GM10248 (cell line): ENCODE results near the gene USP35.

Source experiments
- CTCF ChIA-PET: fragments of 300-600 bp; sonication (Branson Sonifier 250); formaldehyde crosslinking; extraction: SDS; loops from one replicate; lab custom pipeline; 2021; ENCODE audit warnings: antibody characterized with exemption; lab: Yijun Ruan, JAX
- POLR2A ChIA-PET: fragments of 350-650 bp; sonication (Branson Sonifier 250); formaldehyde crosslinking; extraction: SDS; loops from one replicate; lab custom pipeline; 2020; ENCODE audit warnings: antibody characterized with exemption; lab: Yijun Ruan, JAX
- DNase-seq: peaks from one replicate; pipeline ENCODE4 v3.0.0; 2012; ENCODE audit errors: extremely low spot score
- TF ChIP-seq, protein P1 (sequence below): IDR thresholded peaks from 2 replicates; pipeline ENCODE4 v1.5.1; 2012; ENCODE audit warnings: mild to moderate bottlenecking, low read depth; ENCODE audit errors: extremely low read depth, missing control alignments, control extremely low read depth

Gene USP35

DNA sequence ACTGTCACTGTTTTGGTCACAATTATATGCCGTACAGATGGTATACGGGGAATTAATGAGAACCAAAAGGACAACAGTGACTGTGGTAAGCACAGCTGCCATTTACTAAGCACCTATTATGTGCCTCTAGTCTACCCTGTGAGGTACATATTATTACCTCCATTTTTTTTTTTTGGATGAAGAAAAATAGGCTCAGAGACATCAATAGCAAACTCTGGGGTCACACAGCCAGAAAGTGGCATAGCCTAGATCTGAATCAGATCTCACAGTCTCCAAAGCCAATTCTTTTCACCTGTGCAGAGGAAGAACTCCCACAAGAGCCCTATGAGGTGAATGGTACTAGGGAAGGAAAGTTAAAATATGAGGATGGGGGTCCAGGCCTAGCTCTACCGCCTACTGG is 68.9 kb downstream of the USP35 start:
- ChIA-PET POLR2A (no interaction called here), CTCF (no interaction called here)
- TF ChIP-seq, protein P1, sequence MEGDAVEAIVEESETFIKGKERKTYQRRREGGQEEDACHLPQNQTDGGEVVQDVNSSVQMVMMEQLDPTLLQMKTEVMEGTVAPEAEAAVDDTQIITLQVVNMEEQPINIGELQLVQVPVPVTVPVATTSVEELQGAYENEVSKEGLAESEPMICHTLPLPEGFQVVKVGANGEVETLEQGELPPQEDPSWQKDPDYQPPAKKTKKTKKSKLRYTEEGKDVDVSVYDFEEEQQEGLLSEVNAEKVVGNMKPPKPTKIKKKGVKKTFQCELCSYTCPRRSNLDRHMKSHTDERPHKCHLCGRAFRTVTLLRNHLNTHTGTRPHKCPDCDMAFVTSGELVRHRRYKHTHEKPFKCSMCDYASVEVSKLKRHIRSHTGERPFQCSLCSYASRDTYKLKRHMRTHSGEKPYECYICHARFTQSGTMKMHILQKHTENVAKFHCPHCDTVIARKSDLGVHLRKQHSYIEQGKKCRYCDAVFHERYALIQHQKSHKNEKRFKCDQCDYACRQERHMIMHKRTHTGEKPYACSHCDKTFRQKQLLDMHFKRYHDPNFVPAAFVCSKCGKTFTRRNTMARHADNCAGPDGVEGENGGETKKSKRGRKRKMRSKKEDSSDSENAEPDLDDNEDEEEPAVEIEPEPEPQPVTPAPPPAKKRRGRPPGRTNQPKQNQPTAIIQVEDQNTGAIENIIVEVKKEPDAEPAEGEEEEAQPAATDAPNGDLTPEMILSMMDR = no peak
- DNase-seq = no peak

DNA sequence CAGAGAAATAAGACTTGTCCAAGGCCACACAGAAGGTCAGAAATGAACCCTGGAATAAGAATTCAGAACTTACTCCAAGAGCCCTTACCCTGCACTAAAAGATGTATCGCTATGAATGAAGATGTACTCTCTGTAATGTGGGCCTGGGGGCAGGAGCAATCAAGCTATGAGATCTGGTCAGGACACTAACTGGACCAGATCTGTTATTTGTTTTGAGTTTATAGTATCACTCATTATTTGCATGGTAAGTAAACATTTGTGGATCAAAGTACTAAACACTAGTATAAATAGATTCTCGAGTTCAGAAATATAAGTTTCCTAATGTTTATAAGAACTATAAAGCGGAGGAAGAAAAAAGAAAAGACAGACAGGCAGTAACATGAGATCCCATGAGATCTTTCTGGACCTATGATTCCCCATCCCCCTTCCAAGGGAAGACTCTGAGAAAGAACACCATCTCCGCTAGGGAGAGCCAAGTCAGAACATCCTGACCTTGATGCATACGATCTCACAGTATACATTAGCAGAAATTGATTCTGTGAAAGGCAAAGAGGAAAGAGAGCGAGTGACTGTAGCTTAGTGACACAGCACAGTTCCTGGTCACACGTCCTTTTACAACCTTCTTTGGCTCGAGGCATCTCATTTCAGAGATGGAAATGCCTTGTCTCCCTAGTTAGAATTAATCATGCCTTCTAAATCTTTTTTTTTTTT is 71.2 kb downstream of the USP35 start:
- ChIA-PET POLR2A (no interaction called here), CTCF (interaction anchor here (0.6 to 1.3 kb wide), 2 partner anchors 9 to 22 kb away, joined by 3 read pairs; no protein-coding TSS in a partner anchor)
- DNase-seq = no peak
- TF ChIP-seq, protein P1 = no peak

DNA sequence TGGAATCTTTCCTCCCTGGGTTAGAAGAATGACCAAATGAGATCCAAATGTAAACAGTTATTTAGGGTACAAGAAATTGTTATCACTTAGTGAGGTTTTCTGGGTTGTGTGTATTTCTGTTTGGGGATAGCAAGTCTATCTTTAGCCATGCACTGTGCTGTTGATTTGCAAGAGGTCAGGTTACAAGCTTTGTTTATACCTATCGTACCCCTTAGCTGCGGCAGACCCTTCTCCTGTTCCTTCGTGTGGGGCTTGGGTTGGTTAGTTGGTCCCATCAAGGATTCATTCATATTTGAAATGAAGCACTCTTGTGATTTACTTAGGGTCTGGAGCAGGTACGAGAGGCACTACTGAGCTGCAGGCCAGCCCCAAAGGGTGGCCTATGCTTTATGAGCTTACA is 72.6 kb downstream of the USP35 start:
- TF ChIP-seq, protein P1 = no peak
- POLR2A ChIA-PET = no interaction called here
- DNase-seq = no peak
- CTCF ChIA-PET = interaction anchor here (1.0 to 2.5 kb wide), 5 partner anchors 9 to 303 kb away, joined by 3 to 9 read pairs (median 4); no protein-coding TSS in a partner anchor

DNA sequence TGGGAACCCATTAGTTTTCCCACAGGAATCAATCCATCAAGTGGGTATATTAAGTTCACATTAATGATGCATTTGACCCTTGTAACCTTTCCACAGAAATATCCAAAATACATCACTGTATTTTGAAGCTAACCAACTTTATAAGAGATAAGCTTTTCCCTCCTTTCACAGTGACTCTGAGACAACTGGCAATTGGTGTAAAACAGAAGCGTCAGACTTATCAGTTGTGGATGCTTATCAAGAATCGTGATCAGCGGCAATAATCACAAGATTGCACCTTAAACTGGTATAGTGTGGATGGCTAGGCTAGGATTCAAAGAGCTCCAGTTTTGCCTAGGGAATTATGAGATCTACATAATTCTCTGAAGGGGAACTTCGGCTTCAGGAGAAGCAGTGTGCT is 73.1 kb downstream of the USP35 start:
- ChIA-PET CTCF (interaction anchor here (1.0 to 2.5 kb wide), 7 partner anchors 9 to 303 kb away, joined by 3 to 9 read pairs (median 4); no protein-coding TSS in a partner anchor), POLR2A (no interaction called here)
- TF ChIP-seq, protein P1 = no peak
- no peak for DNase-seq

DNA sequence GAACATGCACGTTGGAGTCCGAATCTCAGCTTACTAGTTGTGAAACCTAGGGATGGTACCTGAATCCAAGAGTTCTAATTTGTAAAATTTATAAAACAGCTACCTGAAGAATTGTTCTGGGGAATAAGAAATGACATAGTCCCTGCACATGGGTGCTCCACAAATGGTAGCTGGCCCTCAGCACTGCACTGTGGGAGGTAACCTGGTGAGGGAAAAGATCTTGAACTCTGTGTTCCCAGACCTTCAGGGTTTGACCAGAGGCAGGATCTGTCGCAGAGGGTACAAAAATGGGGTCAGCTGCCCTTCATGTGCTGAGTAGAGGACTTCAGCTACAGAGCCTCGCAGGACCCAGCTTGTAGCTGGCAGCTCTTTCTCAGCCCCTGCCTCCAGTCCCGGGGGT is 73.5 kb downstream of the USP35 start:
- POLR2A ChIA-PET = no interaction called here
- DNase-seq = no peak
- TF ChIP-seq, protein P1 = no peak
- CTCF ChIA-PET = interaction anchor here (1.0 to 2.5 kb wide), 7 partner anchors 9 to 302 kb away, joined by 3 to 9 read pairs (median 4); no protein-coding TSS in a partner anchor

DNA sequence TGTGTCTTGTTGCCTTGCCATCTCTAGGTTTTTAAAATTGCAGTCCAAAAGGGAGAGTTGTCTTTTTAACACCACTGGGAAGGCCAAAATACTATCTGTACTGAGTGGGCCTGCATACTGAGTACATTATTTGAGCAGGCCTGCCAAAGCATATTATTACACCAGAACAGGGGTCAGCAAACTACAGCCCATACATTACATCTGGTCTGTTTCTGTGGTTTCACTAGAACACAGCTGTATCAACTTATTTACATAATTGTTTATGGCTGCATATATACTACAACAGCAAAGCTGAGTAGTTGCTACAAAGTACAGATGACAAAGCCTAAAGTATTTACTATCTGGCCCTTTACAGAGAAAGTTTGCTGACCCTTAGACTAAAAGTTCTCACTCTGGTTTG is 74.0 kb downstream of the USP35 start:
- TF ChIP-seq, protein P1 = no peak
- DNase-seq = no peak
- POLR2A ChIA-PET = no interaction called here
- CTCF ChIA-PET = interaction anchor here (0.8 to 2.5 kb wide), 10 partner anchors 9 to 298 kb away, joined by 3 to 9 read pairs (median 4); no protein-coding TSS in a partner anchor
